ENCODE measurements around the gene DEPDC4.

The DEPDC4 gene

DNA sequence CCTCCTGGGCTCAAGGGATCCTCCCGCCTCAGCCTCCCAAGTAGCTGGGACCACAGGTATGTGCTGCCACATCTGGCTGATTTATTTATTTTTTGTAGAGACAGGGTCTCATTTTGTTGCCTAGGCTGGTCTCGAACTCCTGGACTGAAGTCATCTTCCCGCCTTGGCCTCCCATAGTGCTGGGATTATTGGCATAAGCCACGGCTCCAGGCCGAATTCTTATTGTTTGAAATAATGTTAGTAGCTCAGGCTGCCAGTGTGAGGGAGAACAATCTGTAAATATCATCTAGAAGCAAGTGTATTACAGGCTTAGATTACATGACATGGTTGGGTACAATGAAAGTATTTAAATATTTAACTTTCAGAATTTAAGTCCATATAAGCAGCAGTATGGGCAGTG is 58.0 kb downstream of the DEPDC4 start:
- H3K9me3 ChIP-seq: no peaks in the 10 kb centered on the region
- no peaks in the 10 kb centered on the region for H3K27me3 ChIP-seq
- no peaks in the 10 kb centered on the region for H3K4me1 ChIP-seq (ENCODE audit: control insufficient read depth in 1 of 2, insufficient read depth in 1 of 2, low read depth in 1 of 2, low read length in 1 of 2)
- H3K36me3 ChIP-seq: peaks cover 63% of the 10 kb centered on the region
- no peak overlapping the region for H3K4me3 ChIP-seq (ENCODE audit: low read depth in 1 of 2, low read length in 1 of 2)
- no peak for TF ChIP-seq CTCF (IDR thresholded peaks at IDR 0.05)
- H3K27ac ChIP-seq: no peak overlapping the region

DNA sequence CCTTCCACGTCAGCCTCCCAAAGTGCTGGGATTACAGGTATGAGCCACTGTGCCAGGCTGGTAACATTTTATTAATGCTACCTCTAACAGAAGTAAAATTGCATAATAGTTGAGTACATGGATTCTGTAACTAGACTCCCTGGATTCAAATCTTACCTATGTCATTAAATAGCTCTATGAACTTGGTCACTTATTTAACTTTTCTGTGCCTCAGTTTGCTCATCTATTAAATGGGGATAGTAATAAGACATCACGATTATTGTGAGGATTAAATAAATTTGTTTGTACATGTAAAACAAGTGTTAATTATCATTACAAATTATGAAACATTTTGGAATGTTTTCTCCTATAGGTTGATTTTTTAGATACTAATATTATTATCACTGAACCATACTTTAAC is 59.6 kb downstream of the DEPDC4 start:
- H3K4me1 ChIP-seq (ENCODE audit: control insufficient read depth in 1 of 2, insufficient read depth in 1 of 2, low read depth in 1 of 2, low read length in 1 of 2): no peaks in the 10 kb centered on the region

GRCh38 chr12:100201604-100202423 is 65.1 kb downstream of the DEPDC4 start:
- TF ChIP-seq CTCF (IDR thresholded peaks at IDR 0.05): no peak
- no peaks in the 10 kb centered on the region for H3K9me3 ChIP-seq
- peaks cover 18 to 24% of the 10 kb centered on the region in 2 experiments for H3K4me1 ChIP-seq (ENCODE audit: control insufficient read depth in 1 of 2, insufficient read depth in 1 of 2, low read depth in 1 of 2, low read length in 1 of 2)
- no peaks in the 10 kb centered on the region for H3K27me3 ChIP-seq
- H3K36me3 ChIP-seq: peaks cover 5% of the 10 kb centered on the region
- H3K27ac ChIP-seq: no peak overlapping the region
- H3K4me3 ChIP-seq (ENCODE audit: low read depth in 1 of 2, low read length in 1 of 2): peak overlapping the region in 1 of 2 experiments; percentile 83

More for the DNA sequence above, 59.6 kb downstream of the DEPDC4 start:
- no peak for TF ChIP-seq CTCF (IDR thresholded peaks at IDR 0.05)
- no peak overlapping the region for H3K4me3 ChIP-seq (ENCODE audit: low read depth in 1 of 2, low read length in 1 of 2)
- no peaks in the 10 kb centered on the region for H3K27me3 ChIP-seq
- H3K9me3 ChIP-seq: no peaks in the 10 kb centered on the region
- H3K36me3 ChIP-seq: peaks cover 52% of the 10 kb centered on the region
- no peak overlapping the region for H3K27ac ChIP-seq

GRCh38 chr12:100200463-100201181 is 66.3 kb downstream of the DEPDC4 start, which contains the start of gene ACTR6:
TSS of gene ACTR6 (plus strand) at chr12:100200815. CDS start at chr12:100200852, 37 bp downstream.
- Histone ChIP-seq H3K4me3 (ENCODE audit: low read depth in 1 of 2, low read length in 1 of 2) (peak within 1 kb of the TSS; percentile 83 to 97), H3K36me3 (no peaks in the 10 kb centered on the region), H3K4me1 (ENCODE audit: control insufficient read depth in 1 of 2, insufficient read depth in 1 of 2, low read depth in 1 of 2, low read length in 1 of 2) (peaks cover 18 to 24% of the 10 kb centered on the region in 2 experiments), H3K27me3 (no peaks in the 10 kb centered on the region), H3K27ac (peak within 1 kb of the TSS; percentile 71), H3K9me3 (no peaks in the 10 kb centered on the region)
- TF ChIP-seq CTCF (IDR thresholded peaks at IDR 0.05): peak; percentile 46

DNA sequence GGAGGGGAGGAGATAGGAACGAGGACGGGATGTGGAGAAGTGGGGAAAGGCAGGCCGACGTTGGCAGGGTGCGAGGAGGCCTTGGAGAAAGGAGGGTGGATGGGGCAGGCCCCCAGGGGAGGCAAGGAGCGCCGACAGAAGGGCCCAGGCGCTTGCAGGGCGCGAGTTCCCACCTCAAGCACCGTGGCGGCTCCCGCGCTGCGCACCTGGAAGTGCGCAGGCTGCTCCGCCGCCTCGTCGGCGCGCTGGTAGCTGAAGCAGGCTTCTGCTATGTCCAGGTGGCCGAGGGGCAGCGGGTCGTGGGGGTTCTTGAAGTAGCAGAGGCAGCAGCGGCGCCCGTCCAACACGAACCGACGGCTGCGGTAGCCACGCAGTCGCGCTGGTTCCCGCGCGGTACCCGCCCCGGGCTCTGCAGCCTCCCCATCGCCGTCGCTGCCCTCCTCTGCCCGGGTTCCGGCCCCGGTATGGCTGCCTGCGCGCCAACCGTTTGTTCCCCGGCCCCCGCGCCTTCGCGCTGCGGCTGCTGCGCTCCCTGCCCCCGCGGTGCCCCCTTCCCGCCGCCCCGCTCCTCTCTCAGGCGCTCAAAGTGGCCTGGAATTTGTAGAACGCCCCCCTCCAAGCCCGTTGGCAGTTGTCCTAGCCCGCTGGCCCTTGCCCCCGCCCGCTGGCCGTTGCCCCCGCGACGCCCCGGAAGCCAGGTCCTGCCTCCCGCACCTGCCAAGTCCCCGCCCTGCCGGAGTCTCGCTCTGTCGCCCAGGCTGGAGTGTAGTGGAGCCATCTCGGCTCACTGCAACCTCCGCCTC is 67.3 kb downstream of the DEPDC4 start:
- Histone ChIP-seq H3K36me3 (no peaks in the 10 kb centered on the region), H3K9me3 (no peaks in the 10 kb centered on the region), H3K27ac (peak overlapping the region; percentile 71), H3K4me3 (ENCODE audit: low read depth in 1 of 2, low read length in 1 of 2) (peak overlapping the region; percentile 83 to 97), H3K27me3 (no peaks in the 10 kb centered on the region), H3K4me1 (ENCODE audit: control insufficient read depth in 1 of 2, insufficient read depth in 1 of 2, low read depth in 1 of 2, low read length in 1 of 2) (peaks cover 18 to 24% of the 10 kb centered on the region in 2 experiments)
- no peak for TF ChIP-seq CTCF (IDR thresholded peaks at IDR 0.05)
